K562 (cell line): ENCODE results near the gene CFAP97D2. TPM values are rescaled to one million over a fixed set of nuclear protein-coding genes. Genes with fewer than 3 reads are reported as not detected.

ENCODE experiments used
- ATAC-seq: fragments of 200-7000 bp; cut with Tn5 transposase; 3 replicates; pipeline ENCODE4 v1.9.1; 2020; ENCODE audit warnings: moderate library complexity
- BruUV-seq: library from RNA; stranded (reverse); fragments of 400-500 nt; replicated peaks from 2 replicates; lab custom pipeline; 2021; lab: Mats Ljungman, UMichigan
- CTCF ChIA-PET: fragments of 300-600 bp; formaldehyde crosslinking; extraction: SDS; loops from one replicate; lab custom pipeline; 2021; ENCODE audit warnings: low intra/inter-chr PET ratio; lab: Yijun Ruan, JAX
- POLR2A ChIA-PET: fragments of 300-600, 350-650 bp; sonication (Branson Sonifier 250); formaldehyde crosslinking; extraction: SDS; loops from one replicate; lab custom pipeline; 2021; ENCODE audit warnings: antibody characterized with exemption, inconsistent platforms; lab: Yijun Ruan, JAX
- DNase-seq, 4 experiments: peaks; one replicate each; pipeline versions ENCODE4 v3.0.0 to v3.0.0-alpha.2; 2011 to 2018; ENCODE audit warnings: low spot score in 3 of 4, mixed read lengths in 3 of 4; ENCODE audit errors: extremely low read depth in 1 of 4
- FAIRE-seq: peaks from 2 replicates; lab custom pipeline; 2011; peaks lifted over from hg19 to GRCh38; lab: Jason Lieb, UNC
- H2AFZ ChIP-seq: 2 replicates; pipeline ENCODE4 v1.6.0; 2011; ENCODE audit warnings: low read depth, low read length, control low read depth, inconsistent platforms
- H3K27ac ChIP-seq: fragments of 200-600 bp; 3 replicates; pipeline ENCODE4 v1.8.0; 2011; ENCODE audit warnings: low read depth, mild to moderate bottlenecking, control low read depth, inconsistent platforms, low read length, moderate library complexity, mixed read lengths; ENCODE audit errors: extremely low read depth
- H3K27me3 ChIP-seq, 2 experiments: fragments of 300-600 bp in 1 of 2; 2 replicates in 1 of 2; 3 replicates in 1 of 2; pipeline versions ENCODE4 v1.6.0 to v1.8.0; 2011; ENCODE audit warnings: inconsistent platforms in 2 of 2, low read length in 2 of 2, mild to moderate bottlenecking in 1 of 2, mixed read lengths in 1 of 2, moderate library complexity in 1 of 2; ENCODE audit not compliant: control insufficient read depth in 2 of 2, insufficient read depth in 2 of 2
- H3K36me3 ChIP-seq: fragments of 300-600 bp; 3 replicates; pipeline ENCODE4 v1.8.0; 2011; ENCODE audit warnings: mild to moderate bottlenecking, low read length, inconsistent platforms; ENCODE audit not compliant: control insufficient read depth, insufficient read depth
- H3K4me1 ChIP-seq, 2 experiments: fragments of 200-600 bp in 1 of 2; replicated peaks in 1 of 2; 2 replicates in 1 of 2; 3 replicates in 1 of 2; pipeline versions ENCODE4 v1.5.1 to v1.8.0; 2011; ENCODE audit warnings: inconsistent platforms in 2 of 2, low read length in 2 of 2, mild to moderate bottlenecking in 1 of 2, mixed read lengths in 1 of 2, moderate library complexity in 1 of 2; ENCODE audit not compliant: control insufficient read depth in 2 of 2, insufficient read depth in 2 of 2
- H3K4me2 ChIP-seq: 2 replicates; pipeline ENCODE4 v1.6.1; 2011; ENCODE audit warnings: low read length, control low read depth, inconsistent platforms, mixed read lengths; ENCODE audit not compliant: insufficient read depth
- H3K4me3 ChIP-seq: fragments of 200-600 bp; sonication (generic), shearing (Covaris generic); 2 replicates; pipeline ENCODE4 v1.5.1; 2016; ENCODE audit warnings: control low read depth, inconsistent platforms
- H3K79me2 ChIP-seq: fragments of 200-600 bp; 3 replicates; pipeline ENCODE4 v1.8.0; 2011; ENCODE audit warnings: low read length, inconsistent platforms; ENCODE audit not compliant: control insufficient read depth, insufficient read depth
- H3K9ac ChIP-seq, 2 experiments: 2 replicates each; pipeline versions ENCODE4 v1.6.0 to v1.6.1; 2011; ENCODE audit warnings: low read depth in 2 of 2, low read length in 2 of 2, control low read depth in 1 of 2, inconsistent platforms in 1 of 2, mild to moderate bottlenecking in 1 of 2, mixed read lengths in 1 of 2; ENCODE audit not compliant: insufficient read depth in 1 of 2
- H3K9me1 ChIP-seq: one replicate; pipeline ENCODE4 v1.6.0; 2011; ENCODE audit warnings: inconsistent platforms, mild to moderate bottlenecking, low read length, moderate library complexity; ENCODE audit not compliant: control insufficient read depth, insufficient read depth
- H3K9me3 ChIP-seq: replicated peaks from 2 replicates; pipeline ENCODE4 v1.5.1; 2011; ENCODE audit warnings: low read depth, low read length, inconsistent platforms; ENCODE audit not compliant: control insufficient read depth, insufficient read depth
- H4K20me1 ChIP-seq: replicated peaks from 2 replicates; pipeline ENCODE4 v1.6.1; 2011; ENCODE audit warnings: low read length, inconsistent platforms, mixed read lengths; ENCODE audit not compliant: control insufficient read depth, insufficient read depth
- ELF1 ChIP-seq: fragments of 200-800 bp; sonication (Bioruptor generic); IDR thresholded peaks from 2 replicates; pipeline ENCODE4 v1.6.1; 2016; ENCODE audit warnings: missing genetic modification characterization, missing compliant biosample characterization
- FIP1L1 ChIP-seq: fragments of 200-400 bp; formaldehyde crosslinking; IDR thresholded peaks from 2 replicates; pipeline ENCODE4 v1.6.1; 2018; ENCODE audit warnings: mild to moderate bottlenecking, low read depth, low read length; ENCODE audit not compliant: poor library complexity, severe bottlenecking
- HIVEP1 ChIP-seq: fragments of 250-450 bp; sonication (Bioruptor Pico); IDR thresholded peaks from 2 replicates; pipeline ENCODE4 v1.4.0; 2020; ENCODE audit warnings: mild to moderate bottlenecking
- RBM25 ChIP-seq: fragments of 200-400 bp; formaldehyde crosslinking; IDR thresholded peaks from 2 replicates; pipeline ENCODE4 v1.6.1; 2018; ENCODE audit warnings: low read length, low read depth, moderate library complexity; ENCODE audit not compliant: severe bottlenecking
- RFX7 ChIP-seq: fragments of 250-450 bp; sonication (Bioruptor Pico); IDR thresholded peaks from 2 replicates; pipeline ENCODE4 v1.5.1; 2021; ENCODE audit warnings: mild to moderate bottlenecking
- TSC22D4 ChIP-seq: fragments of 450-650 bp; IDR thresholded peaks from 2 replicates; pipeline ENCODE4 v1.6.1; 2016; ENCODE audit warnings: missing genetic modification characterization, missing biosample characterization, control low read depth
- WGBS: fragments of 100-300 bp; shearing (Covaris generic); methylation state at CpG from one replicate; pipeline ENCODE4 v1.1.6; 2016; ENCODE audit warnings: low coverage, mixed read lengths; ENCODE audit not compliant: insufficient coverage; ENCODE audit errors: missing lambda C conversion rate; 5-methylcytosine and 5-hydroxymethylcytosine counted together
- in situ Hi-C: fragments of 300-500 bp; cut with MboI; formaldehyde crosslinking; loops from 4 replicates; pipeline ENCODE4 v1.15.0; 2018; ENCODE audit warnings: inconsistent platforms, mixed read lengths
- intact Hi-C: fragments of 100-400 bp; cut with micrococcal nuclease; formaldehyde crosslinking; loops from 2 replicates; pipeline ENCODE4 v1.14.2; 2022
- polyA plus RNA-seq, 8 experiments: library from polyadenylated mRNA; depleted of rRNA in 4 of 8; stranded (reverse) in 5 of 8; unstranded in 3 of 8; fragments of >200 nt; fragmentation: Nextera tagmentation in 2 of 8; fragmentation: Illumina TruSeq in 1 of 8; extraction: Ambion mirVana in 2 of 8; extraction: Trizol in 1 of 8; gene quantifications; 2 replicates each; pipeline versions ENCODE4 v1.2.1 to v1.2.3, GENCODE V29; 2011 to 2014; ENCODE audit warnings: inconsistent platforms in 1 of 8, missing spikeins in 1 of 8
- total RNA-seq, 7 experiments: library from RNA; depleted of rRNA in 6 of 7; stranded (reverse); fragments of >200 nt in 6 of 7; fragmentation: Illumina TruSeq in 2 of 7; extraction: Trizol in 2 of 7; gene quantifications; 2 replicates each; pipeline versions ENCODE4 v1.2.1 to v1.2.3, GENCODE V29; 2011 to 2021; ENCODE audit warnings: low replicate concordance in 1 of 7

Gene CFAP97D2
- total and polyA plus RNA-seq, 9 of the 15 experiments (the other 6 are each of a cell fraction or from before 2014, with no cell fraction given), result not detected

GRCh38 chr13:114264886-114265611 is 86.0 kb downstream of the CFAP97D2 start:
- ChIA-PET POLR2A (no interaction called here), CTCF (no interaction called here)
- Histone ChIP-seq H3K36me3 (peaks cover 94% of the 10 kb centered on the region), H3K79me2 (no peaks in the 10 kb centered on the region), H3K27me3 (no peaks in the 10 kb centered on the region), H3K4me2 (no peak overlapping the region), H3K9me3 (peaks cover 2% of the 10 kb centered on the region; the same call in 1 of the 2 replicates), H3K9me1 (no peaks in the 10 kb centered on the region), H3K4me3 (no peak overlapping the region), H3K4me1 (no peaks in the 10 kb centered on the region), H3K27ac (no peak overlapping the region), H4K20me1 (no peaks in the 10 kb centered on the region), H2AFZ (no peak overlapping the region), H3K9ac (no peak overlapping the region)
- TF ChIP-seq TSC22D4 (tag), result no peak
- 96% methylated on average over 8 of the region's 8 CpGs for WGBS
- FAIRE-seq (no peak), DNase-seq (no peak), ATAC-seq (no peak)
- in situ Hi-C loops (no loop called here), intact Hi-C loops (no loop called here)
- no TSS peak for BruUV-seq

- 96% methylated on average over 4 of the region's 5 CpGs for WGBS
- peak; percentile 51 for TF ChIP-seq RBM25
- no peak for TF ChIP-seq RFX7 (CRISPR knock-in tag)
- no peak for TF ChIP-seq ELF1 (tag)
- no peak for TF ChIP-seq HIVEP1 (CRISPR knock-in tag)
- no peak for TF ChIP-seq FIP1L1
- no peak overlapping the region for H2AFZ ChIP-seq
- H3K4me2 ChIP-seq, result no peak overlapping the region
- no peak overlapping the region for H3K9ac ChIP-seq
- intact Hi-C loops (no loop called here), in situ Hi-C loops (no loop called here)
- H4K20me1 ChIP-seq, result no peaks in the 10 kb centered on the region
- no TSS peak for BruUV-seq
- CTCF ChIA-PET, result no interaction called here
- no peaks in the 10 kb centered on the region for H3K79me2 ChIP-seq
- POLR2A ChIA-PET, result no interaction called here
- no peak for ATAC-seq
- H3K4me3 ChIP-seq, result no peak overlapping the region
- no peak for DNase-seq
- H3K27ac ChIP-seq, result no peak overlapping the region
- H3K36me3 ChIP-seq, result peaks cover 88% of the 10 kb centered on the region
- FAIRE-seq, result no peak
- H3K9me3 ChIP-seq, result peaks cover 2% of the 10 kb centered on the region; the same call in 1 of the 2 replicates
- H3K27me3 ChIP-seq, result no peaks in the 10 kb centered on the region
- H3K4me1 ChIP-seq, result no peaks in the 10 kb centered on the region
- H3K9me1 ChIP-seq, result no peaks in the 10 kb centered on the region
Measured at GRCh38 chr13:114266241-114266640, 87.2 kb downstream of the CFAP97D2 start.
